Kidney tubule cell (primary cell): ENCODE data around the gene BEAN1.

Experiments used
- DNase-seq: peaks from one replicate; pipeline ENCODE4 v3.0.0-alpha.2; 2018; ENCODE audit warnings: low spot score

BEAN1 gene

GRCh38 chr16:66470556-66470955 lies 43.5 kb downstream of the BEAN1 start:
- DNase-seq: no peak

- no peak for DNase-seq
These were observed 44.2 kb downstream of the BEAN1 start for GRCh38 chr16:66471264-66471663.

- DNase-seq: no peak
These were observed 44.8 kb downstream of the BEAN1 start for GRCh38 chr16:66471716-66472393.

- no peak for DNase-seq
These were observed 46.0 kb downstream of the BEAN1 start for GRCh38 chr16:66473051-66473571.

GRCh38 chr16:66473654-66474519 lies 46.8 kb downstream of the BEAN1 start:
- DNase-seq: peak; percentile 55

- DNase-seq: peak; percentile 81
These were observed 47.7 kb downstream of the BEAN1 start for GRCh38 chr16:66474750-66475199.

GRCh38 chr16:66475232-66475631 lies 48.1 kb downstream of the BEAN1 start:
- no peak for DNase-seq

GRCh38 chr16:66476328-66477027 lies 49.4 kb downstream of the BEAN1 start:
- DNase-seq: peak; percentile 23

GRCh38 chr16:66477028-66477515 lies 50.0 kb downstream of the BEAN1 start:
- no peak for DNase-seq

GRCh38 chr16:66478733-66479511 lies 51.8 kb downstream of the BEAN1 start:
- DNase-seq: peak; percentile 75

- no peak for DNase-seq
These were observed 52.7 kb downstream of the BEAN1 start for GRCh38 chr16:66479661-66480264.

GRCh38 chr16:66480265-66481080 lies 53.4 kb downstream of the BEAN1 start:
- DNase-seq: no peak

GRCh38 chr16:66481081-66481942 lies 54.2 kb downstream of the BEAN1 start:
- DNase-seq: no peak

- no peak for DNase-seq
These were observed 54.9 kb downstream of the BEAN1 start for GRCh38 chr16:66481943-66482390.

GRCh38 chr16:66483689-66484452 lies 56.8 kb downstream of the BEAN1 start:
- peak; percentile 77 for DNase-seq

GRCh38 chr16:66484453-66485213 lies 57.5 kb downstream of the BEAN1 start:
- DNase-seq: no peak

GRCh38 chr16:66485376-66485775 lies 58.3 kb downstream of the BEAN1 start:
- no peak for DNase-seq
